IMR-90 (cell line): ENCODE results near the gene TMEM14C. TPM values are rescaled to one million over a fixed set of nuclear protein-coding genes. Genes with fewer than 3 reads are reported as not detected.

ENCODE experiments used
- microRNA-seq, 2 experiments: library from miRNA; stranded (forward) in 1 of 2; unstranded in 1 of 2; fragments of 10-50 nt in 1 of 2; fragments of <30 nt in 1 of 2; gene quantifications in 1 of 2; microRNA quantifications in 1 of 2; one replicate each; pipeline versions ENCODE3 to v1.1.0; 2013 to 2020; ENCODE audit not compliant: insufficient read depth in 1 of 2, insufficient read length in 1 of 2, unreplicated experiment in 1 of 2
- polyA plus RNA-seq, 3 experiments: library from polyadenylated mRNA; depleted of rRNA; stranded (reverse); fragments of >200 nt; gene quantifications; 2 replicates each; pipeline ENCODE4 v1.2.3, GENCODE V29; 2012; ENCODE audit warnings: low replicate concordance in 1 of 3
- small RNA-seq, 5 experiments: library from RNA; depleted of rRNA; stranded (forward); fragments of <200 nt; gene quantifications; one replicate each; pipeline ENCODE3, GENCODE V24; 2012
- total RNA-seq: library from RNA; depleted of rRNA; stranded (reverse); fragments of >200 nt; gene quantifications from 2 replicates; pipeline ENCODE4 v1.2.3, GENCODE V29; 2012; rRNA removed

The TMEM14C gene
- total and polyA plus RNA-seq, 2 of the 4 experiments (the other 2 are of a cell fraction), result 129 to 175 TPM

Small RNA genes lying within 50 kb of the gene (microRNA-seq; reads per million reads assigned to microRNA genes)
- gene RF00019 (ENCODE audit: insufficient read depth, insufficient read length) (not detected), gene RNA5SP203 (ENCODE audit: insufficient read depth, insufficient read length) (not detected)

Small RNA genes lying within 50 kb of the gene (small RNA-seq; reads per million reads assigned to genes)
- gene RF00019 (0 reads per million in 5 experiments), gene RNA5SP203 (0 reads per million in 5 experiments)

Other genes starting within 250 kb of the TMEM14C start
- gene GCNT2, start 201.7 kb upstream of the TMEM14C start, total RNA-seq, result 0.83 and 0.90 TPM in 2 replicates
- gene GCNT2, start 201.7 kb upstream of the TMEM14C start, polyA plus RNA-seq (2012; rRNA removed), result 0.24 and 0.34 TPM in 2 replicates
- not detected in 2 replicates for gene C6orf52, start 28.5 kb upstream of the TMEM14C start, total RNA-seq
- 0.31 TPM in 1 of 2 replicates, not detected in the other for gene C6orf52, start 28.5 kb upstream of the TMEM14C start, polyA plus RNA-seq (2012; rRNA removed)
- gene PAK1IP1, start 28.1 kb upstream of the TMEM14C start, total RNA-seq, result 22.9 and 28.6 TPM in 2 replicates
- 16.7 and 16.9 TPM in 2 replicates for gene PAK1IP1, start 28.1 kb upstream of the TMEM14C start, polyA plus RNA-seq (2012; rRNA removed)
- gene TMEM14B, start 24.7 kb downstream of the TMEM14C start, total RNA-seq, result 66.5 and 158 TPM in 2 replicates
- 80.5 and 81.4 TPM in 2 replicates for gene TMEM14B, start 24.7 kb downstream of the TMEM14C start, polyA plus RNA-seq (2012; rRNA removed)
- gene MAK, start 115.5 kb downstream of the TMEM14C start, total RNA-seq, result under 0.01 TPM in 1 of 2 replicates, not detected in the other
- gene MAK, start 115.5 kb downstream of the TMEM14C start, polyA plus RNA-seq (2012; rRNA removed), result not detected in 2 replicates
- gene GCM2, start 159.0 kb downstream of the TMEM14C start, total RNA-seq, result not detected in 2 replicates
- gene GCM2, start 159.0 kb downstream of the TMEM14C start, polyA plus RNA-seq (2012; rRNA removed), result not detected in 2 replicates
- not detected in 2 replicates for gene SYCP2L, start 164.0 kb downstream of the TMEM14C start, total RNA-seq
- 0.05 TPM in 1 of 2 replicates, not detected in the other for gene SYCP2L, start 164.0 kb downstream of the TMEM14C start, polyA plus RNA-seq (2012; rRNA removed)